Fibroblast of lung (primary cell): Measurements from ENCODE around the gene SSX4. TPM values are rescaled to one million over a fixed set of nuclear protein-coding genes. Genes with fewer than 3 reads are reported as not detected.
"Not testable (repeated sequence)": the region's sequence is repeated elsewhere in the genome, so short reads cannot be mapped to it uniquely, and the experiment has no call there.

ENCODE experiments used
- DNase-seq, 2 donors: peaks; one replicate each; pipeline versions ENCODE4 v3.0.0 to v3.0.0-alpha.2; 2010; ENCODE audit warnings: low read depth in 2 of 2
- H2AFZ ChIP-seq: 2 replicates; pipeline ENCODE4 v1.5.1; 2012; ENCODE audit warnings: low read length, control low read depth, inconsistent platforms
- H3K27ac ChIP-seq: 2 replicates; pipeline ENCODE4 v1.5.1; 2011; ENCODE audit warnings: low read length, control low read depth; ENCODE audit not compliant: insufficient read depth
- H3K27me3 ChIP-seq: 2 replicates; pipeline ENCODE4 v1.5.1; 2011; ENCODE audit warnings: mild to moderate bottlenecking, low read length; ENCODE audit not compliant: control insufficient read depth, insufficient read depth
- H3K36me3 ChIP-seq: 2 replicates; pipeline ENCODE4 v1.5.1; 2011; ENCODE audit warnings: low read length; ENCODE audit not compliant: control insufficient read depth, insufficient read depth
- H3K4me1 ChIP-seq: 2 replicates; pipeline ENCODE4 v1.5.1; 2011; ENCODE audit warnings: low read length; ENCODE audit not compliant: control insufficient read depth, insufficient read depth; ENCODE audit errors: extremely low read depth
- H3K4me2 ChIP-seq: 2 replicates; pipeline ENCODE4 v1.5.1; 2011; ENCODE audit warnings: low read length, control low read depth; ENCODE audit not compliant: insufficient read depth; ENCODE audit errors: extremely low read depth
- H3K4me3 ChIP-seq, 4 experiments: fragments of 200-600 bp in 1 of 4; sonication (generic) in 1 of 4; replicated peaks in 1 of 4; 2 replicates each; pipeline ENCODE4 v1.5.1; 2011 to 2016; ENCODE audit warnings: low read length in 4 of 4, low read depth in 3 of 4, mild to moderate bottlenecking in 3 of 4, control low read depth in 2 of 4, inconsistent platforms in 1 of 4, mixed read lengths in 1 of 4; ENCODE audit not compliant: insufficient read depth in 1 of 4; ENCODE audit errors: control extremely low read depth in 1 of 4
- H3K79me2 ChIP-seq: 2 replicates; pipeline ENCODE4 v1.5.1; 2012; ENCODE audit warnings: mild to moderate bottlenecking, low read length, inconsistent platforms; ENCODE audit not compliant: control insufficient read depth, insufficient read depth
- H3K9ac ChIP-seq: 2 replicates; pipeline ENCODE4 v1.5.1; 2011; ENCODE audit warnings: mild to moderate bottlenecking, low read length, control low read depth; ENCODE audit not compliant: insufficient read depth
- H3K9me3 ChIP-seq: 2 replicates; pipeline ENCODE4 v1.5.1; 2012; ENCODE audit warnings: low read depth, low read length; ENCODE audit not compliant: control insufficient read depth, insufficient read depth
- H4K20me1 ChIP-seq: 2 replicates; pipeline ENCODE4 v1.5.1; 2011; ENCODE audit warnings: low read length; ENCODE audit not compliant: control insufficient read depth, insufficient read depth; ENCODE audit errors: extremely low read depth
- polyA plus RNA-seq, 2 donors: library from polyadenylated mRNA; depleted of rRNA in 1 of 2; stranded (reverse) in 1 of 2; unstranded in 1 of 2; fragments of >200 nt; gene quantifications; 2 replicates each; pipeline ENCODE4 v1.2.1, GENCODE V29; 2011 to 2012; ENCODE audit warnings: missing spikeins in 1 of 2
- total RNA-seq: library from RNA; depleted of rRNA; stranded (reverse); fragments of >200 nt; gene quantifications from 2 replicates; pipeline ENCODE4 v1.2.1, GENCODE V29; 2014

The SSX4 gene
- total and polyA plus RNA-seq, 2 donors (not counting 1 experiment from before 2014, with no cell fraction given): not detected

DNA sequence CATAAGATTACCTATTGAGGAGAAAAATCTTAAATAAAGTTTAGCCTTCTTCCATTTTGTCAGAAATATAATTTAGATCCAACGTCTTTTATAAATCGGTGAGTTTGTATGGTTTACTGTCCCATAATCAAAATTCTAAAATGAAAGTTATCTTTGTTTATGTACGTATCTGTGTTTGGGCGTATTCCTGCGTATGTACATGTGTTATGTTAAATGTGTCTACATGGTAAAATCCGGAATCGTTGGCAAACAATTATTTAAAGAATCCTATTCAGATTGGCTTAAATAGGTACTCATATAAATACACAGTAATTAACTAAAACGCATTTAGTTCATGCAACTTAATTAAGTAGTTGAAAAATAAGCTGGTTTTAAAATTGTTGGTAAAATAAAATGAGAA, 12.9 kb upstream of the SSX4 start:
- not testable (repeated sequence) for H3K4me2 ChIP-seq, H3K9ac ChIP-seq, DNase-seq, H3K4me3 ChIP-seq, H2AFZ ChIP-seq, H3K36me3 ChIP-seq, H3K27ac ChIP-seq, H3K79me2 ChIP-seq, H3K9me3 ChIP-seq, H4K20me1 ChIP-seq, H3K4me1 ChIP-seq, H3K27me3 ChIP-seq

DNA sequence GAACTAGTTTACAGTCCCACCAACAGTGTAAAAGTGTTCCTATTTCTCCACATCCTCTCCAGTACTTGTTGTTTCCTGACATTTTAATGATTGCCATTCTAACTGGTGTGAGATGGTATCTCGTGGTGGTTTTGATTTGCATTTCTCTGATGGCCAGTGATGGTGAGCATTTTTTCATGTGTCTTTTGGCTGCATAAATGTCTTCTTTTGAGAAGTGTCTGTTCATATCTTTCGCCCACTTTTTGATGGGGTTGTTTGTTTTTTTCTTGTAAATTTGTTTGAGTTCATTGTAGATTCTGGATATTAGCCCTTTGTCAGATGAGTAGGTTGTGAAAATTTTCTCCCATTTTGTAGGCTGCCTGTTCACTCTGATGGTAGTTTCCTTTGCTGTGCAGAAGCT, 13.6 kb downstream of the SSX4 start:
- H3K27me3 ChIP-seq, H3K36me3 ChIP-seq, H3K4me2 ChIP-seq, H3K27ac ChIP-seq, H3K79me2 ChIP-seq, H2AFZ ChIP-seq, H3K4me1 ChIP-seq, DNase-seq, H3K9ac ChIP-seq, H4K20me1 ChIP-seq, H3K9me3 ChIP-seq, H3K4me3 ChIP-seq: not testable (repeated sequence)

DNA sequence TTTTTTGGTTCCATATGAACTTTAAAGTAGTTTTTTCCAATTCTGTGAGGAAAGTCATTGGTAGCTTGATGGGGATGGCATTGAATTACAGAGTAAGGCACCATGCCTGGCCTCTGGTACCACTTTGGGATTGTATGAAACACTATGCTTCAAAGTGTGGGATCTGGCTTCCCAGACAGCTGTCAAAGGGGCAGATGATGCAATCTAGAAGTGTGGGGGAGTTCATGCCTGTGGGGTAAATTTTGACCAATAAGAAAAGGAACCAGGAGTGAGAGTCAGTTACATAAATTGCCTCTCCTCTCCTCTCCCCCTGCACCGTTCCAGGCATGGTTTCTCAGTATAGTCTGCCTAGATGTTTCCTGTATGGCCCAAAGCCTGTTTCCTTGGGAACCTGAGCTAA, 14.5 kb downstream of the SSX4 start:
- H3K27me3 ChIP-seq, H3K36me3 ChIP-seq, H3K4me3 ChIP-seq, H3K27ac ChIP-seq, DNase-seq, H2AFZ ChIP-seq, H3K4me2 ChIP-seq, H3K79me2 ChIP-seq, H4K20me1 ChIP-seq, H3K9ac ChIP-seq, H3K4me1 ChIP-seq, H3K9me3 ChIP-seq: not testable (repeated sequence)

DNA sequence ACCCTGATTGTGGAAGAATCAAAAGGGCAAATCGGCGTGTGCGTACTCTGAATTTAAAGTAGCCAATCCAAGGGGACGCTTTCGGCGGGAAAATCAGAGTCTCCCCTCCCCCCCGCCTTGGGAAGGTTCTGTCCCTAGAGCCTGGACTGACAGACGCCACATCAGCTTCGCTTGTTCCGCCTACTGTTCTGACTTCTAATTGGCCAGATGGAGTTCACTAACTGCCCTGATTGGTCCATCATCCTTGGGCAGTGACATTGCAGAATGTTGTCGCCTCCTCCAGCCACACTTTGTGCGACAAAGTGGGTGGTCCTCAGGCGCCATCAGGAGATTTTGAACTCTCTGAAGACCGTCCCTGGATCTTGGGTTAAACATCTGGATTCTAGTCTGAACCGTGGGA, 28.5 kb downstream of the SSX4 start, which contains the start of gene SSX4B:
Gene SSX4B, minus strand, starts transcription at position 101 of the 400 bp plus-strand sequence. CDS start 588 bp downstream, outside the sequence.
- not testable (repeated sequence) for H3K79me2 ChIP-seq, H3K9me3 ChIP-seq, H4K20me1 ChIP-seq, H3K9ac ChIP-seq, H3K36me3 ChIP-seq, H3K27ac ChIP-seq, H3K4me1 ChIP-seq, H3K27me3 ChIP-seq, H3K4me2 ChIP-seq, H3K4me3 ChIP-seq, DNase-seq, H2AFZ ChIP-seq

DNA sequence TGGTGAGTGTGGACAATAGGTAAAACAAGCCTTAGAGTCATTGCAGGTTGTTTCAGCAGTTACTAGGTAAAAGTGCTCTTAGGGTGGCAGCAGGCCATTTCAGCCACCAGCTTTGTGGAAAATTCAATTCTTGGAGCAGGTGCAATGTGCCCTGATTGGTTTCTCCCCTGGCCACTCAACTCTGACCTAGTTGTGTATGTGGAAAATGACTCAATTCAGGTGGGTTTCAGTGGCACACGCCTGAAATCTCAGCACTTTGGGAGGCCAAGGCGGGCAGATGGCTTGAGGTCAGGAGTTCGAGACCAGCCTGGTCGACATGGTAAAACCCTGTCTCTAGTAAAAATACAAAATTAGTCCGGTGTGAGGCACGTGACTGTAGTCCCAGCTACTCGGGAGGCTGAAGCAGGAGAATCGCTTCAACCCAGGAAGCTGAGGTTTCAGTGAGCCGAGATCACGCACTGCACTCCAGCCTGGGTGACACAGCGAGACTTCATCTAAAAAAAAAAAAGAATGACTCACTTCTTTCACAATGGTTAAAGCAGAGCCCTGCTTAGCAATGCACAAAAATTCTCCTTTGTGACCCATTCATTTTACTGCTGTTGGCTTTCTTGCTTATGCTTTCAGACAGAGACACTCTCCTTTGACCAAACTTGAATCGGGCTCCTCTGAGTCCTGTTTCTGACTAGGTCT, 43.8 kb downstream of the SSX4 start:
- DNase-seq: not testable (repeated sequence)

DNA sequence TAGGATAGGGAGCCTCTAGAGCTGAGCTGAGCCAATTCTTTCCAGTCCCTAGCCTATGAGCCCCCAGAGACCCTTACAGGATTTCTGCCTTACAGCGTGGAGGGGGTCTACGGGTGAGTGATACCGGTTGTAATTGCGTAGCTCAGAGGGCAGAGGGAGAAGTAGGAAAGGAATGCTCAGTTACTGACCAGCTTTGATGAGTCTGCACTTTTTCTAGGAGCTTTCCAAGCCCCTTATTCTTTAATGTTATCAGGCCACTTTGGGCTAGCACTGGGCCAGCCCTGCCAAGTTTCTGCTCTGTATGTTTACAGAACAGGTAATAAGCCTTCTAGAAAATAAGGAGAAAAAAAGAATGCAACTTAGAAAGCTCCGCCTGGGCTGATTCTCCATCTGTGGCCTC, 46.3 kb downstream of the SSX4 start:
- not testable (repeated sequence) for H3K4me3 ChIP-seq, H4K20me1 ChIP-seq, H3K27ac ChIP-seq, H3K27me3 ChIP-seq, DNase-seq, H2AFZ ChIP-seq, H3K79me2 ChIP-seq, H3K4me1 ChIP-seq, H3K36me3 ChIP-seq, H3K4me2 ChIP-seq, H3K9ac ChIP-seq, H3K9me3 ChIP-seq

More for the DNA sequence above, 43.8 kb downstream of the SSX4 start:
- H3K27ac ChIP-seq, H3K4me3 ChIP-seq, H3K36me3 ChIP-seq, H3K9me3 ChIP-seq, H3K79me2 ChIP-seq, H3K4me2 ChIP-seq, H3K4me1 ChIP-seq, H3K9ac ChIP-seq, H4K20me1 ChIP-seq, H3K27me3 ChIP-seq, H2AFZ ChIP-seq: not testable (repeated sequence)

DNA sequence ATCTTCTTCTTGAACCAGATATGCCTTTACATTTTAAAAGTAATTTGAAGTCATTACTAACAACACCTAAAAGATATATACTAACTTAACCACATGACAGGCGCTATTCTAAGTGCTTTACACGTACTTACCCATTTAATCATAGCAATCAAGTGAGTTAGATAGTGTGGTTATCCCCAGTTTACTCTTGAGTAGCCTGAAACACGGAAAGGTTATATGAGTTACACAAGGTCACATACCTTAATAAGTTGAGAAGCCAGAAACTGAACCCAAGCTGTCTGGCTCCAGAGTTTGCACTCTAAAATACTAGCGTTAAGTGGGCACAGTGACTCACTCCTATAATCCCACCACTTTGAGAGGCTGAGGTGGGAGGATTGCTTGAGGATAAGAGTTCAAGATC, 46.8 kb downstream of the SSX4 start:
- not testable (repeated sequence) for H3K79me2 ChIP-seq, H4K20me1 ChIP-seq, H3K9ac ChIP-seq, H3K4me3 ChIP-seq, H3K36me3 ChIP-seq, H2AFZ ChIP-seq, H3K4me2 ChIP-seq, H3K4me1 ChIP-seq, H3K27me3 ChIP-seq, H3K27ac ChIP-seq, H3K9me3 ChIP-seq
- DNase-seq: peak in 1 of 2 donors; percentile 45
